Ascending aorta (tissue), 2 donors: ENCODE data around the gene INTS2. TPM values are rescaled to one million over a fixed set of nuclear protein-coding genes. Genes with fewer than 3 reads are reported as not detected.
"Not testable (repeated sequence)": the region's sequence is repeated elsewhere in the genome, so short reads cannot be mapped to it uniquely, and the experiment has no call there.

ENCODE experiments used
- DNase-seq, 2 donors: peaks; one replicate each; pipeline ENCODE4 v3.0.0-alpha.2; 2019; ENCODE audit warnings: low spot score in 2 of 2
- H3K27ac ChIP-seq, 2 donors: fragments of 200-600 bp; sonication (generic); one replicate each; pipeline ENCODE4 v1.5.1; 2016 to 2017; ENCODE audit warnings: mild to moderate bottlenecking in 1 of 2
- H3K27me3 ChIP-seq: fragments of 200-600 bp; sonication (generic); one replicate; pipeline ENCODE4 v1.5.1; 2017
- H3K36me3 ChIP-seq, 2 donors: fragments of 200-600 bp; sonication (generic); one replicate each; pipeline ENCODE4 v1.5.1; 2016
- H3K4me1 ChIP-seq, 2 donors: fragments of 200-600 bp; sonication (generic); one replicate each; pipeline ENCODE4 v1.5.1; 2016 to 2017; ENCODE audit warnings: mild to moderate bottlenecking in 1 of 2
- H3K4me3 ChIP-seq, 2 donors: fragments of 200-600 bp; sonication (generic); one replicate each; pipeline ENCODE4 v1.5.1; 2016 to 2017; ENCODE audit warnings: mild to moderate bottlenecking in 1 of 2
- H3K9me3 ChIP-seq, 2 donors: fragments of 200-600 bp; sonication (generic); one replicate each; pipeline ENCODE4 v1.5.1; 2016
- intact Hi-C: fragments of 100-400 bp; cut with DNase I; formaldehyde crosslinking; loops from one replicate; pipeline ENCODE4 v1.15.1; 2023
- total RNA-seq: library from RNA; depleted of rRNA; stranded (reverse); fragments of >200 nt; gene quantifications from one replicate; pipeline ENCODE4 v1.1.0, GENCODE V29; 2016
- TF ChIP-seq, protein P1 (sequence below), 3 experiments: fragments of 200-600 bp in 2 of 3; fragments of 450-650 bp in 1 of 3; sonication (generic) in 2 of 3; IDR thresholded peaks; one replicate each; pipeline ENCODE4 v1.5.1; 2016 to 2019; ENCODE audit warnings: antibody characterized with exemption in 3 of 3, mild to moderate bottlenecking in 1 of 3, moderate library complexity in 1 of 3

INTS2 gene
- total RNA-seq, 1 donor from 2014 or later = 2.2 TPM

DNA sequence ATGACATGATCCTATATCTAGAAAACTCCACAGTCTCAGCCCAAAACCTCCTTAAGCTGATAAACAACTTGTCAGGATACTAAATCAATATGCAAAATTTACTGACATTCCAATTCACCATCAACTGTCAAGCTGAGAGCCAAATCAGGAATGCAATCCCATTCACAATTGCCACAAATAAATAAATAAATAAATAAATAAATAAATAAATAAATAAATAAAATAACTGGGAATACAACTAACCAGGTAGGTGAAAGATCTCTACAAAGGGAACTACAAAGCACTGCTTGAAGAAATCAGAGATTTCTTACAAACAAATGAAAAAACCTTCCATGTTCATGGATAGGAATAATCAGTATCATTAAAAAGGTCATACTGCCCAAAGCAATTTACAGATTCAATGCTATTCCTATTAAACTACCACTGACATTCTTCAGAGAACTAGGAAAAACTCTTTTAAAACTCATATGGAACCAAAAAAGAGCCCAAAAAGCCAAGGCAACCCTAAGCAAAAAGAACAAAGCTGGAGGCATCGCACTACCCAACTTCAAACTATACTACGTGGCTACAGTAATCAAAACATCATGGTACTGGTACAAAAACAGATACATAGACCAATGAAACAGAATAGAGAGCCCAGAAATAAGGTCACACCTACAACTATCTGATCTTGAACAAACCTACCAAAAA, 102.2 kb downstream of the INTS2 start:
- Histone ChIP-seq H3K36me3 (no peaks in the 10 kb centered on the region), H3K9me3 (no peaks in the 10 kb centered on the region), H3K4me1 (no peaks in the 10 kb centered on the region), H3K4me3 (no peak overlapping the region), H3K27ac (no peak overlapping the region), H3K27me3 (no peaks in the 10 kb centered on the region)
- no peak for DNase-seq
- TF ChIP-seq, protein P1, sequence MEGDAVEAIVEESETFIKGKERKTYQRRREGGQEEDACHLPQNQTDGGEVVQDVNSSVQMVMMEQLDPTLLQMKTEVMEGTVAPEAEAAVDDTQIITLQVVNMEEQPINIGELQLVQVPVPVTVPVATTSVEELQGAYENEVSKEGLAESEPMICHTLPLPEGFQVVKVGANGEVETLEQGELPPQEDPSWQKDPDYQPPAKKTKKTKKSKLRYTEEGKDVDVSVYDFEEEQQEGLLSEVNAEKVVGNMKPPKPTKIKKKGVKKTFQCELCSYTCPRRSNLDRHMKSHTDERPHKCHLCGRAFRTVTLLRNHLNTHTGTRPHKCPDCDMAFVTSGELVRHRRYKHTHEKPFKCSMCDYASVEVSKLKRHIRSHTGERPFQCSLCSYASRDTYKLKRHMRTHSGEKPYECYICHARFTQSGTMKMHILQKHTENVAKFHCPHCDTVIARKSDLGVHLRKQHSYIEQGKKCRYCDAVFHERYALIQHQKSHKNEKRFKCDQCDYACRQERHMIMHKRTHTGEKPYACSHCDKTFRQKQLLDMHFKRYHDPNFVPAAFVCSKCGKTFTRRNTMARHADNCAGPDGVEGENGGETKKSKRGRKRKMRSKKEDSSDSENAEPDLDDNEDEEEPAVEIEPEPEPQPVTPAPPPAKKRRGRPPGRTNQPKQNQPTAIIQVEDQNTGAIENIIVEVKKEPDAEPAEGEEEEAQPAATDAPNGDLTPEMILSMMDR (IDR thresholded peaks at IDR 0.05) = no peak
- intact Hi-C loops = no loop called here

DNA sequence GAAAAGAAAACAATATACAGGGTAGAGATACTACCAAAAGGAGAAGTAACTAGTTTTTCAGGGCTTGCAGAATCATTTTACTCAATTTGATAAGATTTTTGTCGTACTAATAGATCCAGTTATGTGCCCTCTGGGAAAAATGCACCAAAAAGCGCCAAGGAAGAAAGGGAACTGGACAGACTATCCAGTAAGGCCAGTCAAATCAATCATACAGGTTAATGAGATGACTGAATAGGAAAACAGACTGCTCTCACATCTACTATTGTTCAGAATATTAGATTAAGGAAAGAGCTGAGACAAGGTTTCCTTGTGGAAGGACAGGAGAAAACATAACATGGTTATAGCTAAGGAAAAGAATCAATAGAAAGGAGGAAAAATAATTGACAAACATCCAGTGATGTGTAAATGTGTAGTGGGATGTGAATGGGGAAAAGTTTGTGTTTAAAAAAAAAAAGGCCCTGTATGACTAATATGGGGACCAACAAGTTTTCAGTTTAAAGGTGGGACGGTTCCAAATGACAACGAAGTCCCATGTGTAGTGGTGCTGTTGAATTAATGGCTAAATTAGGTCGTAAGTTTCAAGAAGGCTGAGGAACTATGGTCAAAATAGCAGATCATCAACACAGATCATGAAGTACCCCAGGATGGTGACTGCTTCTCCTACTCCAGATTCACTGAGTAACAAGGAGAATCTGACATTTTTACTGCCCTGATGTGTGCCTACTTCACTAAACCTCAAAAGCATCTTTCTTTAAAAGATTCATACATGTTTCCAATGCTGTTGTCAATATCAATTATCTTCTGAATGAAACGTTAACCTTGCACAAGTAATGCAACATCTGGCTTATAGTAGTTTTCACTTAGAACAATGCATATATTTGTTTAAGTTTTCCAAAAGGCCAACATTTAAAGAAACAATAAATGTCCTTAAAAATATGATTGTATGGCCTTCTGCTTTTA, 105.2 kb downstream of the INTS2 start:
- Histone ChIP-seq H3K4me3 (no peak overlapping the region), H3K27me3 (no peaks in the 10 kb centered on the region), H3K9me3 (no peaks in the 10 kb centered on the region), H3K36me3 (no peaks in the 10 kb centered on the region), H3K4me1 (no peaks in the 10 kb centered on the region), H3K27ac (no peak overlapping the region)
- intact Hi-C loops = no loop called here
- DNase-seq = no peak
- TF ChIP-seq, protein P1 (IDR thresholded peaks at IDR 0.05) = no peak

DNA sequence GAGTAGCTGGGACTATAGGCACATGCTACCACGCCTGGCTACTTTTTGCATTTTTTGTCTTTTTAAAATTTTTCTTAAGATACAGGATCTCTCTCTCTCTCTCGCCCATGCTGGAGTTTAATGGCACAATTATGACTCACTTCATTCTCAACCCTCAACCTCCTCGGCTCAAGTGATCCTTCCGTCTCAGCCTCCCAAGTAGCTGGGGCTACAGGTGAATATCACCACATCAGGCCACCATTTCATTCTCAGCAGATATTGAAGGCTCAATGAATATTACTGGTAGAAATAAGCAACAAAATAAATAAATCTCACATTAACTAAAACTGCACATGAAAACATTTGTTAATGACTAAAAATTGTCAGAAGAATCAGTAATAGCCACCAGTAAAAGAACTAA, 106.1 kb downstream of the INTS2 start:
- no peaks in the 10 kb centered on the region for H3K36me3 ChIP-seq
- no peaks in the 10 kb centered on the region for H3K4me1 ChIP-seq
- intact Hi-C loops = no loop called here
- H3K9me3 ChIP-seq = no peaks in the 10 kb centered on the region
- TF ChIP-seq, protein P1 (IDR thresholded peaks at IDR 0.05) = no peak
- H3K4me3 ChIP-seq = no peak overlapping the region
- no peak overlapping the region for H3K27ac ChIP-seq
- DNase-seq = no peak
- H3K27me3 ChIP-seq = no peaks in the 10 kb centered on the region

DNA sequence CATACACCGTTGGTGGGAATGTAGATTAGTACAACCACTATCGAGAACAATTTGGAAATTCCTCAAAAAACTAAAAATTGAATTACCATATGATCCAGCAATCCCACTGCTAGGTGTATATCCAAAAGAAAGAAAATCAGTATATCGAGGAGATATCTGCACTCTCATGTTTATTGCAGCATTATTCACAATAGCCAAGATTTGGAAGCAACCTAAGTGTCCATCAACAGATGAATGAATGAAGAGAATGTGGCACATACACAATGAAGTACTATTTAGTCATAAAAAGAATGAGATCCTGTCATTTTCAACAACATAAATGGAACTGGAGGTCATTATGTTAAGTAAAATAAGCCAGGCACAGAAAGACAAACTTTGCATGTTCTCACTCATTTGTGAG, 108.5 kb downstream of the INTS2 start:
- intact Hi-C loops, DNase-seq, H3K9me3 ChIP-seq, H3K4me1 ChIP-seq, H3K4me3 ChIP-seq, H3K36me3 ChIP-seq, H3K27ac ChIP-seq, H3K27me3 ChIP-seq: not testable (repeated sequence)

DNA sequence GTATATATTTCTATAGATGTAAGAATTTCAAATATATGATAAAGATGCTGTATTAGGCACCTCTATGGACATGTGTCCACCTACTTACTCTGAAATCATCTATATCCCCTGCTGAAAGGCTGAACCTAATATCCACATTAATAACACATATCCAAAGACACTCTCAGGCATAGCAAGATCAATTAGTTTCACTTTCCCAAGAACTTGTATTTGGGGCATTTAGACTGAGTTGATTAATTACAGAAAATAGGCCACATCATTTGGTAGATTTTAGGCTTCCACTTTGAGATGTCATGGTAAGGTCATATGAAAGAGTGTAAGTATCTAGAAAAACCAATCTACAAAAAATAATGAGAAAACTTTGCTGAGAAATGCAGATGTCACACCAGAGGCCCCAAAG, 109.6 kb downstream of the INTS2 start:
- Histone ChIP-seq H3K4me3 (no peak overlapping the region), H3K27me3 (no peaks in the 10 kb centered on the region), H3K27ac (no peak overlapping the region), H3K4me1 (no peaks in the 10 kb centered on the region), H3K36me3 (no peaks in the 10 kb centered on the region), H3K9me3 (no peaks in the 10 kb centered on the region)
- TF ChIP-seq, protein P1 (IDR thresholded peaks at IDR 0.05) = no peak
- intact Hi-C loops = no loop called here
- no peak for DNase-seq

DNA sequence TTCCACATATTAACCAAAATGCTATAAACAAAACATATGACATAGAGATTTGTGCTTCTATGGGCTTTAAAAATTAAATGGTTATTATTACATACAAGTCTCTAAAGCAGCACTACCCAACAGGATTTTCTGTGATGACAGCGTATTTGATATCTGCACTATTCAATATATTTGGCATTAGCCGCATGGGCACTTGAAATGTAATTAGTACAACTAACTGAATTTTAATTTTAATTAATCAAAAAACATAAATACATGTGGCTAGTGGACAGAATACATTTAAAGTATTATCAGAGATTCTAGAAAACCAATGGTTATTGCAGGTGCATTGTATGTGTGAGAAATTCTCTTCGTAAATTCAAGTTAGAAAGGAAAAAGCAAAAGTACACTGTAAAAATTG, 110.3 kb downstream of the INTS2 start:
- Histone ChIP-seq H3K4me3 (no peak overlapping the region), H3K9me3 (no peaks in the 10 kb centered on the region), H3K27me3 (no peaks in the 10 kb centered on the region), H3K27ac (no peak overlapping the region), H3K4me1 (no peaks in the 10 kb centered on the region), H3K36me3 (no peaks in the 10 kb centered on the region)
- TF ChIP-seq, protein P1 (IDR thresholded peaks at IDR 0.05) = no peak
- intact Hi-C loops = no loop called here
- no peak for DNase-seq
